SK-N-SH treated with all-trans-retinoic acid at 6 μM for 48 hours (cell line): Measurements from ENCODE around the gene TNFRSF11A.

ENCODE experiments used
- ARNTL ChIP-seq: fragments of 450-650 bp; formaldehyde crosslinking; IDR thresholded peaks from 2 replicates; pipeline ENCODE4 v1.5.0; 2020; ENCODE audit warnings: low read depth, mild to moderate bottlenecking, moderate library complexity, borderline replicate concordance
- CSDC2 ChIP-seq: fragments of 250-450 bp; sonication (Bioruptor Pico); IDR thresholded peaks from 2 replicates; pipeline ENCODE4 v1.5.0; 2020; ENCODE audit warnings: mild to moderate bottlenecking, moderate library complexity
- GLIS3 ChIP-seq: fragments of 250-450 bp; sonication (Bioruptor Pico); IDR thresholded peaks from 2 replicates; pipeline ENCODE4 v1.5.0; 2020; ENCODE audit warnings: mild to moderate bottlenecking, moderate library complexity
- ISL1 ChIP-seq: fragments of 250-450 bp; sonication (Bioruptor Pico); IDR thresholded peaks from 2 replicates; pipeline ENCODE4 v2.1.2; 2022; ENCODE audit warnings: mild to moderate bottlenecking, moderate library complexity
- POU6F1 ChIP-seq: fragments of 250-450 bp; sonication (Bioruptor Pico); IDR thresholded peaks from 2 replicates; pipeline ENCODE4 v1.8.0; 2021; ENCODE audit warnings: low read depth, mild to moderate bottlenecking, moderate library complexity, borderline replicate concordance
- ZNF565 ChIP-seq: fragments of 450-650 bp; formaldehyde crosslinking; conservative IDR thresholded peaks from 2 replicates; pipeline ENCODE4 v1.5.0; 2020; ENCODE audit warnings: low read depth, mild to moderate bottlenecking, moderate library complexity

- no peak for TF ChIP-seq ZNF565 (CRISPR knock-in tag)
- TF ChIP-seq POU6F1 (CRISPR knock-in tag), result no peak
- no peak for TF ChIP-seq CSDC2 (CRISPR knock-in tag)
- no peak for TF ChIP-seq ARNTL (CRISPR knock-in tag)
- no peak for TF ChIP-seq GLIS3 (CRISPR knock-in tag)
- TF ChIP-seq ISL1 (CRISPR knock-in tag), result no peak
Observed at GRCh38 chr18:62329691-62330454, 4.8 kb downstream of the TNFRSF11A start.
